T-helper 2 cell (primary cell): Measurements from ENCODE around the gene SPATA19.

Source experiments
- DNase-seq, 5 experiments: peaks; one replicate each; pipeline versions ENCODE4 v3.0.0 to v3.0.0-alpha.2; 2012 to 2022

Gene SPATA19

DNA sequence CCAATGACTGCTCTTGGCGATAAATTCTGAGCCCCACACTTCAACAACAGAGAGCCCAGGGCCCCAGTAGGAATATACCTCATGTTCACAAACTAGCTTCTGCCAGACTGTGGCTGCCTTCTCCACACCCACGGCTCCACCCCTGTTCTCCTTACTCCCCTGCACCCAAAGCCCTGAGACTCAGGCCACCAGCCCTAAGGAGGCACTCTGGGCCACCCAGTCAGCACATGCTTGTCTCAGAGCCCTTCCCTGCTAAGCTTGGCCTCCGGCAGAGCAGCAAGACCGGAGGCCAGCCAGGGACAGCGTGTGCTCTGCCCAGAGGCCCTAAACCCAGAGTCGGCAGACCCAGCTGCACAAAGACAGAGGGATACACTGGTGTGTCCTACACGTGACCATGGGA lies 27.9 kb downstream of the SPATA19 start:
- no peak for DNase-seq

DNA sequence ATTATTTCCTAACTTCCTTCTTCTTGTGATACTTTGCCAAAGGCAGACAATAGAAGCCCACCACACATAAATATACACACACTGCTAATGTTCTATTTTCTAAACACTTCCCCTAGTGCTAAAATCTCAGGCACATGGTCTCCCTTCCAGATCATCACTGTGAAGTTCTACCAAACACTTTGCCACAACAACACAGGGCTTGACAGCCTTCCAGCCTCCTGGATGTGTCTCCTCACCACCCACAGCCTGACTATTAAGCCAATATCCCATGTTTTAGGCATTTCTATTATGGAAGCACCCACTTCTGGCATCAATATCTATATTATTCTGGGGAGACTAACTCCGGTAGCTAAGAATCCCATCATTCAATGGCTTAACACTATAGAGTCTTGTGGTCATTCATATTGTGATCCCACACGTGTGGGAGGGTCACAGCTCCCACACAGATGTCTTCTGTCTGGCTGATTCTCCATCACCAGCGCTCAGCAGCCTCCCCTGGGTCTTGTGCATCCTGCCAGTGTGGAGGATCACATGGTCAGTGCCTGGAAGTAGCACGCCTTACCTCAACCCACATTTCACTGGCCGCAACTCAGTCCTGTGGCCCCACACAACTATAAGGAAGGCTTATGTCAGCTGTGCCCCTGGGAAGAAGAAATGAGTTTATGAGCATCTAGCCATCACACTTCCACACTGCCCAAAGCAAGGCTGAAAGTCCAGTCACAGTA lies 29.0 kb downstream of the SPATA19 start:
- no peak for DNase-seq

DNA sequence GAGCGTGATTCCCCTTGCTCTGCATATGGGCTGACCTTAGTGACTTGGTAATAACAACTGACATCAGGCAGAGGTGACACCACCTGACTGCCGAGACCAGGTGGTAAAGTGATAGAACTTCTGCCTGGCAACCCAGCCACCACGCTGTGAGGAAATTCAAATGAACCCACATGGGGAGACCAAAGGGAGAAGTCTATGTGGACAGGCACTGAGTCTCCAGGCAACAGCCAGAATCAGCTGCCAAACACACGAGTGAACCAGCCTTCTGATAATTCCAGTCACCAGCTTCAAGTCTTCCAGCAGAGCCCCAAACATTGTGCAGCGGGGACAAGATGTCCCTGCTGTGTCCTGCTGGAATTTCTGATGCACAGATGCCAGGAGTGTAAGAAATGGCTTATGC lies 29.7 kb downstream of the SPATA19 start:
- DNase-seq, result no peak

DNA sequence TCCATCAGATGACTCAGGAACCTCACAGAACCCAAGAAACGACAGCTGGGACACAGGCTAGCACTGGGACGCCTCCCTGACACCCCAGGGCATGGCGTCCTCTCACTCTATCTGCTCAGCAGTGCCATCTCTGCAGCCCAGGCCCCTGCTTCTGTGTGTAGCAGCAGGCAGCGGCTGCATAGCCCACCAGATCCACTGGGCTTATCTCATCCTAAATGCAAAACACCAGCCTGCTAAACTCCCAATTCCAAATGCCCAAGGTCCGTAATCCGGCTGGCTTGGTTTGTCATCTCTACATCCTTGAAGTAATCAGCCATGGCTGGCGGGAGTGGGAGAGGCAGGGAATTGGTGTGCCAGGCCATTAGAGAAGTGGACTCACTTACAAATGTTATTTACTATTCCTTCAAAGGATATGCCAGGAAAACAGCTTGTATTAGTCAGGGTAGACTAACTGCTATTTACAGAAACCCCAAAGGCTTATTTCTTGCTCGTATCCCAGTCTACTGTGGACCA lies 30.7 kb downstream of the SPATA19 start:
- no peak for DNase-seq

DNA sequence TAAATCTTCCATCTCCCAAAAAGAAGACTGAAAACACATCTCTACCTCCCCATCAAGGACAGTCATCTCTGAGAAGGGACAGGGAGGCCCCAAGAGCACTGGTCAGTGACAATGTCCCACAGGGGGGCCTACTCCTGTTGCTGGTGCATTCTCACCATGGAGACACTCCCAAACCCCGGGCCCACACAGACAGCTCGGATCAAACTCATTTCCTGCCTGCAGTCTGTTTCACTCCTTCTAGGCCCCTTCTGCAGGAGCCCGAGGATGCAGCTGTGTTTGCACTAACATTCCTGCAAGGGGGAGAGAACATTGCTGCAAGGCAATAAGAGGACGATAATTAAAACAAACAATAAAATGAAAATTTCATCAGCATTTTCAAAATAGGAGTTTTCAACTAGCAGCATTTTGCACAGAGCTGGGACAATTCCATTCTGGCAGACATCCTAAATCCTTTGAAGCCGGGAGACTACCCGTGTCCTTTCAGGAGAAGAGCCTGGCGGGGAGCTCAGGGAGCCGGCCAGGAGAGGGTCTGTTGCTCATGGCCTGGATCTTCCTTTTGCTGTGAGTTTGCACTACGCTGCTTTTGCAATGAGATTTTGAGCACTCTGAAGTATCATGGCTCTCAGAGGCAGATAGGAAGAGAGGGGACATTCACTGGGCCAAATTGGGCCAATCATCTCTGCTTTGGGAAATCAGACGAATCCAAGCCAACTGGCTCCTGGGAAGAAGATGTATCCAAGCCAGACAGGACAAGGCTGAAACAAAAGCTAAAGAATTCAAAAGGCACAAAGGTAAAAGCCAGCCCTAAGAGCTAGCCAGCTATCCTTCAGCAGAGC lies 33.2 kb downstream of the SPATA19 start:
- DNase-seq, result no peak

DNA sequence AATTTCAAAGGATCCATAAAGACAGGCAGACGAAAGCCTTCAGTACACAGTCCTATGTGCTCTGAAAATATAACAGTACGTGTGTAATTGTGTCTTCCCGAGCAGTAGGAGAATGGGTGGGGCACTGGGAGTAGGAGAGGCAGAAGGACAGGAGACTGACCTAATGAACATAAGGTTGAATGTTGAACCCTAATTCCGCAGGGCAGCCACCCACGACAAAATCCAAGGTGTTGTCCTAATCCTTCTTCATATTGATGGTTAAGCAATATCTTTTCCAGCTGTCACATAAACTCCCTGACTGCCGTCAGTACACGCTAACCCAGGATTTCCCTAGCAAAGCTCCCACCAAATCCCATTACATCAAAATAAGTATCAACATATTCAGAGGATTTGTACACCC lies 34.5 kb downstream of the SPATA19 start:
- no peak for DNase-seq

DNA sequence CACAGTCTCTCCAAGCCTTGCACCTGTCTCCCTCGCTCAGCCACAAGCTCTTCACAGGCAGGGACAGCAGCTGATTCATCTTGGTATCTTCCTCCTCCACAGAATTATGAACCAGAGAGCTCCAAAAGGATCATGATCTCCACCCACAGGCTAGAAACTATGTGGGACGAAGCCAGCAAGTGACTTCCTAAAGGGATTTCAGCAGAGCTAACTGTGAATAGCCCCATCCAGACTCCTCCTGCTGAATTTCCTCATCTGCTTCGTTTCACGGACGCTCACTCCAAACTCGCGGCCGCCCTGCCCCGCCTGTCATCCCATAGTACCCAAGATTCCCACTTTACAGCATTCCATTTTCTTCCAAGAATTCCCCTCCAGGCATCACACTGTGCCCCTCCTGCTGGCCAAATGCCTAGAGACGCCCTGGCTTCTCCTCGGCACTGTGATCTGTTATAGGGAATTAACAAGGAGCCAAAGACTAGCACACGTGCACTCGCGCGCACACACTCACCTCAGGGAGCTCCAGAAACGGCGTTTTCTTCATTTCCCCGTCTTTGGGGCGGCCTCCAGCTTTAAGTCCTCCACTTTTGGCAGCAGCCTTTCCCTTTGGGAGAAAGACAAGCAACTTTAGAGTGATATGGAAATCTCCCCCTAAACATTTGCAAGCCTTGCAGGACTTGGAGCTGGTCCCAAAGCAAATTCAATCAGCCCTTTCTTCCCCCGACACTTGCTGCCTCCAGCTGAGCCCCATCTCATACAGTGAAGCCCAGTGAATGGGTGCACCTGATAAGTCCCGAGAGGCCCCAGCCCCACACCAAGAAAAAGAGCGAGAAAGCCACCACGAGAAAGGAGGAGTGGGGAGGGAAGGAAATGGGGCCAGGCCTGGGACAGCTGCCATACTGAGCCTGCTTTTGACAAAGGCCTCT lies 35.5 kb downstream of the SPATA19 start:
- no peak for DNase-seq

DNA sequence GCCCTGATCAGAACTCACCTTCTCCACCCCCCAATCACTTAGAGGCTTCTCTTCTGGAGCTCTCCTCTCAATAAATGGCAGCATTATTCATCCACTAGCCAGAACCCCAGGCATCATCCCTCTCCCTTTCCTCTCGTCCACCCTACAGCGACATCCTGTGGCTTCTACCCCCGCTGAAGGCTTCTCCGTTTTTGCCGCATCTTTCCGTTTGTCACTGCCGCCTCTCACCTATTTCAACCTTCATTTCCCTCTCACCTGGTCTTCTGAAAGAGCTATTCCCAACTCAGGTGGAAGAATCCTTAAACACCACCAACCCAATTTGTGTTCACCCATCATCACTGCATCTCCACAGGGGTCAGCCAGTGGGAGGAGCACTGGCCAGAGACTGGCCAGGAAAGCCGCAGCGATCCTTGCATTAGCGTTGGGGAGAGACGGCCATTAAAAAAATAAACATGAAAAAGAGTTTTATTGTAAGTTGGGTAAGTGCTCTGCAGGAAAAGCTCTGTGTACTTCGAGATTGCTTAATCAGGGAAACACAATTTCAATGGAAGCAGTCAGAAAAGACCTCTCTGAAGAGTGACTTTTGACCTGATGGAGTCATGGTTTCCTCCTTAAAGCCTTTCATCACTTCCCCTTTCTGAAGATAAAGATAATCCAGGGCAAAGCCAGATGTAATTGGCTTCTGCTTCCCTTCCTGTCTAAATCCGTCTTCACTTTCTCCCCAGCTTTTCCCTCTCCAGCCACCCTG lies 36.7 kb downstream of the SPATA19 start:
- no peak for DNase-seq

DNA sequence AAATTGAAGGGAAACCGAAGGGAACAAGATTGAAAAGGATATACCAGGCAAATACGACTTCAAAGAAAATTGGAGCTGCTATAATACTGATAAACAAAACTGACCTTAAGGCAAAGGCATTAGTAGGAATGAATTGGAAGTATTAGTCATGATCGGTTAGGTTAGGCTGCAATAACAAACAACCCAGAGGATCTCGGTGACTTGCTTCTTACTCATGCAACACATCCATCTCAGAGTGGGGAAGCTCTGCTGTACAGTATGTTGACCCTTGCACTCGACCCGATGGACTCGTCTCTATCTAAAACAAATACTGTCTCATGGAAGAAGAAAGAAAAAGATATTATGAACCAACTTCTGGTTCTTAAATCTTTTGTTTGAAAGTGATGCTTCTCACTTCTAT lies 42.3 kb downstream of the SPATA19 start:
- DNase-seq, result no peak

DNA sequence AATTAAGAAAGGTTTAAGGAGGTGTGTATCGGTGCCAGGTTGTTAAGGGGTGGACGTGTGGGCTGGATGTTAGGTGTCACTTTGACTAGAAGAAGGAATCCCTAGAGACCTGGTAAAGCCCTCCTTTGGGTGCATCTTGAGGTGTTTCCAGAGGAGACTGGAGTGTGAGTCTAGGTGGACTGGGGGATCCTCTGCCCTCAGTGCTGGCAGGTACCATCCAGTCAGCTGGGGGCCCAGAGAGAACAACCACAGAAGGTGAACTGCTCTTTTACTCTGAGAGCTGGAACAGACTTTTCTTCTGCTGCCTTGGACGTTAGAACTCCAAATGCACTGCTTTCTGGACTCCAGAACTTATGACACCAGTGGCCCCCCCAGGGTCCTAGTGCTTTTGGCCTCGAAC lies 44.0 kb downstream of the SPATA19 start:
- no peak for DNase-seq

DNA sequence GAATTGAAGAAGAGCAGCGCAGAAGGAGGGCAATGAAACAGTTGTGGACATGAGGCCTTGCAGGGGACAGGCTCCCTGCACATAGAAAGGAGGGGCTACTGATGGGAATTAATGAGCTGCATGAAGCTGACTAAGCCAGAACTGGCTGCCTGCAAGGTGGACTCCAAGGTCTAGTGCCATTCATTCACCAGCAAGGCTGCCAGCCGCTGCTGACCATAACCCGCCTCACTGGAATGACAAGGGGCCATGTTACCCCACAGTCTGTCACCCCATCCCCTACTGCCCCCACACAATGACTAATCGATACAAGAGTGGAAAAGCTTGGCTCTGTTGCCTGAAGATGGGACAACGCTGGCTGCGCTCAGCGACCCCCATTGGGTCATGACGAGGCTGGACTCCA lies 44.6 kb downstream of the SPATA19 start:
- DNase-seq, result no peak

DNA sequence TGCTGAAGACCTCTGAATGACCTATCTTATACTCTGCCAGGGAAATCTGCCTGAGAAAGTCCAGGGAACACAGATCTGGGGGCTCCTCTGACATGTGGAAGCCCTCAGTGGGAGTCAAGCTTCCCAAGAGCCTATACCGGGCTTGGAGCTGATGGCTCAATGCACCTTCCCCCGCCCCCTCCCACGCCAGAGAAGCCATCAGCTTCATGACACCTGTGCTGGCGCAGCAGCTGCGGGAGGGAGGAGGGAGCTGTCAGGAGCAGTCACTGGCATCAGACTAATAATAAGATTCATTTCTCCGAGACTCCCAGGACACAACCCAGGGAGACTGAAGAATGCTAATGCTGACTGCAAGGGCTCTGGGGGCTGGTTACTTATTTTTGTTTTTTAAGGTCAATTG lies 47.8 kb downstream of the SPATA19 start:
- no peak for DNase-seq

DNA sequence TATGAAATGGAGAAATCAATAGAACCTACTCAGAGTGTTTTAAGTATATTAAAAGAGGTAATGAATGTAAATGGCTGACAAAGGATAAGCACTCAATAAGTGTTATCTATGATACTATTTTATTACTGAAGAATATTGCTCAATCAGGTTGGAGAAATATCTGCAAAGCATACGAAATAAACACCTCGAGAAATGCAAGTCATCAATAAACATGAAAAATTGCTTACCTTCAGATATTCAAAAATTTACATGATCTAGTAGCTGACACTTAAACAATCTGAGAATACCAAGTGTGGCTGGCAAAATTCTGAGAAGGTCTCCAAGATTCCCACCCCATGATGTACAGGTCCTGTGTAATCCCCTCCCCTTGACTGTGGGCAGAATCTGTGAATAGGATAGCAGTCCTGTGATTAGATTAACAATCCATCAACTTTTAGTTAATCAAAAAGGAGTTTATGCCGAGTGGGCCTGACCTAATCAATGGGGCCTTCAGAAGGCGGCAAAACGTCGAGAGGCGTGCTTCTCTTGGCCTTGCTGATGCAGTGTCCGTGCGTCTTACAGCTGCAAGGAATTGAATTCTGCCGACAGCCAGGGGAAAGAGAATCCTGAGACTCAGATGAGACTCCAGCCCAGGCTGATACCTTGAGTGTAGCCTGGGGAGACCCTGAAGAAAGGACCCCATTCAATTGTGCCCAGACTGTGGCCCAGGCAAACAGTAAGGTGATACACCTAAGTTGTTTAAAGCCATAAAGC lies 49.1 kb downstream of the SPATA19 start:
- DNase-seq, result no peak

DNA sequence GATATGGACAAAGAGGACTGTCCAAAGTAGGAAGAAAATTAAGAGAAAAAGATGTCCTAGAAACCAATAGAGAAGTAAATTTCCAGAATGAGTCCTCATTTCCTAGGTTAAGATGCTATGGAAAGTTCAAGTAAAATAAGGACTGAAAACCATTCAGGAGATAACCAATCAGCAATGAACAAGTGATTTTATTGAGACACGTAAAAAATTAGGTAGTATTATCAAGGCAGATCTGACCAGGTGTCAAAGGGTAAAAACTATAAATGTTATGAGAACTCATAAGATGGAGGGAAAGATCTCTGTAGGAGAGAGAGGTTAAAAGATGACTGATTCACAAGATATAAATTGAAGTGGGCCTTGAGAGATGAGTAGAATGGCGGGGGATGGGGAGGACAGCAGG lies 50.2 kb downstream of the SPATA19 start:
- no peak for DNase-seq

DNA sequence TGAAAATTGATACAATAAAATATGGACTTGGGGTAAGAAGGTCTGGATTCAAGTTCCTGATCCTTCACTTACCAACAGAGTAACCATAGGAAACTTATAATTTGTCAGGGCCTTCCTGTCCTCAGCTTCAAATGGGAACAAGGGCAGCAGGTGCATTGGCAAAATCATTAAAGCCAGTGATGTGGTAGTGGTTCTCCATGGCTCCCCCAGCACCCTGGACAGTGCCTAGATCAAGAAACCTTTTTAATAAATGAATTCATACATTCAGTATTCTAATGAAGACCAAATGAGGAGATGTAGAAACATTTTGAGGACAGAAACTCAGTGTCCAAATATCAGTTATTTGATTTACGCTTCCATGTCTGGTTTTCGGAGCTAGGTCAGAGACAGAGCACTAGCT lies 51.1 kb downstream of the SPATA19 start:
- no peak for DNase-seq

DNA sequence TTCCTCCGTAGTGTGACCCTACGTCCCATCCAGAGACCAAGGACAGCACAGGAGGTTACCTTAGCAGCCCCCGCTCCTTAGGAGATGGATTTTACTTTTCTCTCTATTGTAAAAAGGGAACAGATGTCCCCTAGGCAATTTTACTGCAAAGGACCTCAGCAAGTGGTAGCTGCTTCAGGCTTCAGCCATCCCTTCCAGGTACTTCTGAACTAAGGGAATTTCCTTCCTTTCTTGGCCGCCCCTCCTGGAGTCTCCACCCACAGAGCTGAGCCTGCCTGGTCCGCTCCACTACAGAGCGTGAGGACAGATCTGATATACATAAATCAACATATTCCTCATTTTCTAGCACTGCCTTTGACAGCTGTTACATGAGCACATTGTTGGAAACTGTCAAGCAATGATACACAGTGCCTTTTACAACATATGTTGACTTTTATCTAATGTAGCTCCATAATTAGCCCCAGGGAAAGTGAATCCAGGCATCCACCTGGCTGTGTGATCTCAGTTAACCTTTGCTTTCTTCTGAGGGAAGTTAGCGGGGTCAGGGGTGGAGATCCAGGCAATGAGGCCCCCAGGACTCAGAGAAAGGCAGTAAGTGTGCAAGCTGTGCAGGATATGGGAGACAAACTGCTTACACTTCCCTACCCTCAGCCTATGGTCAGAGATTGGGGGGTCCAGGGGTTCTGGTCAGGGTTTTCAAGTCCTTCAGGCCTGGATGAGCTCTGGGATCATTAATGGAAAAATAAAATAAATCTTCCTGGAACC lies 51.9 kb downstream of the SPATA19 start:
- DNase-seq, result no peak

DNA sequence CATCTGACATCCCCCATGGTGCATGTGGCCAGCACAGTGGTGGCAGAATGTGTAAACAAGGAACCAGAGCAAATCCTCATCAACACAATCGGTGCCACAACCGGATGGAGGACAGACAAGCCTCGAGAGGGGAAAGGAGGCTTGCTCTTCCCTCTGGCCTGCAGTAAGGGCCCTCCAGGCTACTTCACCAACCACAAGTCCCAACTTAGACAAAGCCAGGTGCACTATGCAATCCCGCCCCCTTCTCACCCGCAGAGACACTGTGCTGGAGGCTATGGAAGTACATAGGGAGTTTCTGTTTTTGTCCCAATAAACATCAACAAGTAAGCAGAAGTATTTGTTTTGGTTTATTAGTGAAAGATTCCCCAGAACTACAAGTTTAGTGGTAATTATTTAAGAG lies 54.3 kb downstream of the SPATA19 start:
- no peak for DNase-seq
